BLaER1 treated with 17β-estradiol and CSF1 and Interleukin-3, amounts not matched to agents 10 nM and 100 nM (cell line): Measurements from ENCODE around the gene VSTM2L.
A peak's percentile ranks its signal among the peaks of the same experiment; 100 is the strongest.
"Not testable (repeated sequence)": the region's sequence is repeated elsewhere in the genome, so short reads cannot be mapped to it uniquely, and the experiment has no call there.

ENCODE experiments used
- H3K27ac ChIP-seq, 11 experiments: shearing (Covaris generic); formaldehyde crosslinking; 2 replicates each; pipeline ENCODE4 v1.8.1; 2022
- H3K27me3 ChIP-seq, 11 experiments: shearing (Covaris generic); formaldehyde crosslinking; 2 replicates each; pipeline ENCODE4 v1.8.1; 2022
- H3K36me3 ChIP-seq, 11 experiments: shearing (Covaris generic); formaldehyde crosslinking; 2 replicates each; pipeline ENCODE4 v1.8.1; 2022
- H3K4me1 ChIP-seq, 10 experiments: shearing (Covaris generic); formaldehyde crosslinking; 2 replicates each; pipeline ENCODE4 v1.8.1; 2022
- H3K4me2 ChIP-seq, 11 experiments: shearing (Covaris generic); formaldehyde crosslinking; 2 replicates each; pipeline ENCODE4 v1.8.1; 2022
- H3K4me3 ChIP-seq, 10 experiments: shearing (Covaris generic); formaldehyde crosslinking; 2 replicates each; pipeline ENCODE4 v1.8.1; 2022
- H3K9ac ChIP-seq, 11 experiments: shearing (Covaris generic); formaldehyde crosslinking; 2 replicates each; pipeline ENCODE4 v1.8.1; 2022
- H3K9me3 ChIP-seq, 11 experiments: shearing (Covaris generic); formaldehyde crosslinking; replicated peaks in 1 of 11; 2 replicates each; pipeline ENCODE4 v1.8.1; 2022
- H4K20me1 ChIP-seq, 11 experiments: shearing (Covaris generic); formaldehyde crosslinking; 2 replicates each; pipeline ENCODE4 v1.8.1; 2022
- Cebpa-rat ChIP-seq, 11 experiments: shearing (Covaris generic); IDR thresholded peaks; 2 replicates each; pipeline ENCODE4 v1.8.1; 2022

VSTM2L gene, protein sequence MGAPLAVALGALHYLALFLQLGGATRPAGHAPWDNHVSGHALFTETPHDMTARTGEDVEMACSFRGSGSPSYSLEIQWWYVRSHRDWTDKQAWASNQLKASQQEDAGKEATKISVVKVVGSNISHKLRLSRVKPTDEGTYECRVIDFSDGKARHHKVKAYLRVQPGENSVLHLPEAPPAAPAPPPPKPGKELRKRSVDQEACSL

DNA sequence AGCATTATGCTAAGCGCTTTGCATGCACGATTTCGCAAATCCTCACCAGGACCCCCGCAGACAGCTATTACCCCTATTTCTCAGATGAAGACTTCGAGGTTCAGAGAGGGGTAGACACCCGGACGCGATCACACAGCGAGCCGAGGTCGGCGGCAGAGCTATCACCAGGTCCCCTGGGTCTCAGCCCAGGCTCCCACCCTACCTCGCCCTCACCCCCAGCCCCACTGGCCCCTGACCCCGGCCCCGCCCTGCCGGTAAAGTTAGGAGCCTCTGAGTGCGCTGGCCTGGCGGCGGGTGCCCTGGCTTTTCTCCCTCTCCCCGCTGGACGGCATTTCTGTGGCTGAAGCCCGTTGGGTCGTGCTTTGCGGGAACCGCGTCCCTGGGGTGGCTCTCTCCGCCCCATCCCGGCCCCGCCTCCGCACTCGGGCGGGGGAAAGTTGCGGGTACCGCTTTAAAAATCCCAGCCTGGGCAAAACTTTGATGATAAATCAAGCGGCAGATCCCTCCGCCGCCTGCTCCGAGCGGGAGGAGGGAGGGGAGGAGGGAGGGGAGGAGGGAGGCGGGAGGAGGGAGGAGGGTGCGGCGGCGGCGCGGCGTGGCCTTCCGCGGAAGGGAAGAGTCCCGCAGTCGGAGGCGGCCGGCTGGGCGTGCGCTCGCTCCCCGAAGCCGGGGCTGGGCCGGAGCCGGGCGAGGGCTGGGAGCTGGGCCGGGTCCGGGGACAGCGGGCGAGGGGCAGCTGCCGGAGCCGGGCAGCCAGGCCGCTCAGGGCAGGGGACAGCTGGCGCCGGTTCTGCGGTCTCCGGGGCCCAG is at the start of gene VSTM2L:
VSTM2L (plus strand) TSS at position 624 of the 810 bp plus-strand sequence. CDS start 224 bp downstream, outside the sequence.
- Histone ChIP-seq H3K4me1 (peaks cover 0 to 7% (median 0%) of the 10 kb centered on the region in 10 experiments; a peak in 2 of 20 replicates), H3K9ac (peak within 1 kb of the TSS in 2 of 11 experiments; percentile 36 to 38; a peak in 3 of 22 replicates), H4K20me1 (peaks cover 0 to 33% (median 6%) of the 10 kb centered on the region in 11 experiments; a peak in 10 of 22 replicates), H3K27ac (no peak within 1 kb of the TSS), H3K36me3 (no peaks in the 10 kb centered on the region), H3K4me2 (peak within 1 kb of the TSS; percentile 56 to 82 (median 64)), H3K27me3 (peaks cover 50 to 70% (median 62%) of the 10 kb centered on the region in 11 experiments), H3K9me3 (no peaks in the 10 kb centered on the region), H3K4me3 (peak within 1 kb of the TSS in 9 of 10 experiments; percentile 38 to 64 (median 49); a peak in 18 of 20 replicates)
- TF ChIP-seq Cebpa-rat (IDR thresholded peaks at IDR 0.05) = no peak

DNA sequence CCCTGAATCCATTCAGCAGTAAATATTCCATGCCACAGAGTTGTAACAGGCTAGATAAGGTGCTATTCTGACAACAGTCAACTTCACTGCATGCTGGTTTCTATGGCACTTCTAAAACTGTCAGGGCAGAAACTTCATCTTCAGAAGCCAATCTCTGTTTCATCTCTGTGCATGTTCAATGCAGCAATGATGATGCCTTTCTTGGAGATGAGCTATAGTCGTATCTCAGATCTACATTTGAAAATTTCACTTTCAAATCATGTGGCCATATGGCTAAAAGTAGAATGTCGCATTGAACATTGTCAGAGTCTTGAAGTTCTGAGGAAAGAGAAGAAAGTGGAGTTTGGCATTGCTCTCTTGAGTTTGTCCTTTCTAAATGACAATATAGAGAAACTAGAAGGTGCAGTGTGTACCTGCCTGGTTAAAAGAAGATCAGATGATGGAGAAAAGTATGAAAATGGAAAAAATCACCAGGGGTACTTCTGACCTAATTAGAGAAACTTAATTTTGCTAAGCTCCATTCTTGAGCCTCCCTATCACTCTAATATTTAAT is 49.0 kb upstream of the VSTM2L start:
- no peaks in the 10 kb centered on the region; a peak in 1 of 22 replicates for H3K27me3 ChIP-seq
- no peak overlapping the region for H3K9ac ChIP-seq
- peaks cover 72 to 100% (median 93%) of the 10 kb centered on the region in 11 experiments for H3K36me3 ChIP-seq
- no peaks in the 10 kb centered on the region for H3K4me1 ChIP-seq
- H4K20me1 ChIP-seq = peaks cover 0 to 9% (median 0%) of the 10 kb centered on the region in 11 experiments; a peak in 1 of 22 replicates
- H3K27ac ChIP-seq = no peak overlapping the region
- H3K4me3 ChIP-seq = no peak overlapping the region
- H3K9me3 ChIP-seq = no peaks in the 10 kb centered on the region
- H3K4me2 ChIP-seq = no peak overlapping the region
- TF ChIP-seq Cebpa-rat (IDR thresholded peaks at IDR 0.05) = no peak

DNA sequence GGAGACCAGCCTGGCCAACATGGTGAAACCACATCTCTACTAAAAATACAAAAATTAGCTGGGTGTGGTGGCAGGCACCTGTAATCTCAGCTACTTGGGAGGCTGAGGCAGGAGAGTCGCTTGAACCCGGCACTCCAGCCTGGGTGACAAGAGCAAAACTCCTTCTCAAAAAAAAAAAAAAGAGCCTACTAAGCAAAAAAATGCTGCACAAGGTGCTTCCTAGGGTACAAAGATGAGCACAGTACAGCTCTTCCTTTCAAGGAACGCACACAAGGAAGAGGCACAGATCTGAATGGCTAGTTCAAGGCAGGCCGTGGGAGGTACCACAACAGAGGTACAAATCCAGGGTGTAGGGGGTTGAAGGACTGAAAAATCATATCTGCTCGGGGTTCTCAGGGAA is 46.9 kb upstream of the VSTM2L start:
- not testable (repeated sequence) for H3K27me3 ChIP-seq, H3K27ac ChIP-seq, H4K20me1 ChIP-seq, H3K4me1 ChIP-seq, H3K9me3 ChIP-seq, H3K4me2 ChIP-seq, H3K9ac ChIP-seq, H3K4me3 ChIP-seq
- peaks cover 71 to 100% (median 93%) of the 10 kb centered on the region in 11 experiments for H3K36me3 ChIP-seq

DNA sequence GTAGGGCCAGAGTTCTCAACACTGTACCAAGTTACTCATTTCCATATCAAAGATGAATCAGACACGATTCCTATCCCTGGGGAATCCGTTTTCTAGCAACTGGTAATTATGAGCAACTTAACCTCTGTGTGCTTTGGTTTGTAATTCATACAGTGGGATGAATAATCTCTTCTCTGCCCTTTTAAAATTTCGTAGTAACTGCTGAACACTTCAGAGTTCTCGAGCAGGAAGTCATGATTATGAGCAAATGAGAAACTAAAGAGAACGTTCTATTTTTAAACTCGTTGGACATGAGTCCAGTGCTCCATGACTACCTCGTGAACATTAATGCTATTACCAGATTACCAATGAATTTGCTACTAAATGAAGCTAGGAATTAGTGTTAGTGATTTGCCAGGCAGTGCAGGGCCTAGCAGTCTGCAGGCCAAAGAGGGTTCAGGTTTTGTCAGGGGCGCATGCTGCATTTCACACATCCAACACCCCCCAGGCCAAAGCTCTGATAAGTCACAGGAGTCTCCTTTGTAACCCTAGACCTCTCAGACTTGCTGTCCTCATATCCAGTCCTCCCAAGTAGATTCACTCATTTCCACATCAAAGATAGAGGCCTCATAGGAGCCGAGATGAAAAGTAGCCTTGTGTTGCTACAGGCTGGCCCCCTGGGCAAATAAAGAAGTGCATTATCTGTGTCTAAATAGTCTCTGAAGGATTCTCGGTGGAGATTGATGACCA is 45.8 kb upstream of the VSTM2L start:
- Histone ChIP-seq H3K9ac (no peak overlapping the region), H3K4me2 (no peak overlapping the region), H3K36me3 (peaks cover 74 to 100% (median 94%) of the 10 kb centered on the region in 11 experiments), H3K9me3 (no peaks in the 10 kb centered on the region), H3K4me3 (no peak overlapping the region), H3K27me3 (no peaks in the 10 kb centered on the region; a peak in 1 of 22 replicates), H4K20me1 (peaks cover 0 to 13% (median 0%) of the 10 kb centered on the region in 11 experiments; a peak in 1 of 22 replicates), H3K4me1 (no peaks in the 10 kb centered on the region), H3K27ac (no peak overlapping the region)
- TF ChIP-seq Cebpa-rat (IDR thresholded peaks at IDR 0.05) = no peak

DNA sequence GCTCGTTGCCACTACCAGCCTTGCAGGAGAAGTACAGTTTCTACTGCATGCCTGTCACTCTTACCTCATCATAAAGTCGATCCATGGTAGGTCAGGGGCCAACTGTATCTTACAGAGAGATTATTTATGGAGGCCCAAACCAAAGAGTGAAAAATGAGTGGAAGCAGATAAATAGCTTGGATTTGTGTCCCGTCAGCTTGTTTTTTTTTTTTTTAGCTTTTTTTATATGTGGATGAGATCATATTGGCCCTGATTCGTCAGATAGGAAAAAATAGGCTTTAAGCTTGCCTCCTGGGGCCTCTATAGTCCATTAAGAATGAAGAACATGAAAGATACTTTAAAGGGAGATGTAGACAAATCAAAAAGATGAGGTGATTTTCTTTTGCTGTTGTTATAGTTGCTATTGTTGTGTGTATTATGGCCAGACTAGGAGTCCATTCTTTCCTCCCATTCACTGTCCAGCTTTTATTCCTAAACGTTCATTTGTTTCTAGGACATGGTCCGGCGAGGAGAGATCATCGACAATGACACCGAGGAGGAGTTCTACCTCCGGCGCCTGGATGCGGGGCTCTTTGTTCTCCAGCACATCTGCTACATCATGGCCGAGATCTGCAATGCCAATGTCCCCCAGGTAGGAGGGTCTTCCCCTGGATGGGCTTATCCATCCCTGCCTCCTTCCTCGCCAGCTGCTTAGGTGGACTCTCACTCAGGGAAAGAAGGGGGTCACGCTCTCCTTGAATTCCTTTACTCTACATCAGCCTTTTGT is 43.3 kb upstream of the VSTM2L start:
- Histone ChIP-seq H3K36me3 (peaks cover 71 to 99% (median 92%) of the 10 kb centered on the region in 11 experiments), H3K4me1 (no peaks in the 10 kb centered on the region), H3K27ac (no peak overlapping the region), H3K4me2 (no peak overlapping the region), H3K27me3 (no peaks in the 10 kb centered on the region; a peak in 1 of 22 replicates), H3K4me3 (no peak overlapping the region), H3K9me3 (no peaks in the 10 kb centered on the region), H4K20me1 (peaks cover 0 to 13% (median 0%) of the 10 kb centered on the region in 11 experiments; a peak in 2 of 22 replicates), H3K9ac (no peak overlapping the region)
- no peak for TF ChIP-seq Cebpa-rat (IDR thresholded peaks at IDR 0.05)

DNA sequence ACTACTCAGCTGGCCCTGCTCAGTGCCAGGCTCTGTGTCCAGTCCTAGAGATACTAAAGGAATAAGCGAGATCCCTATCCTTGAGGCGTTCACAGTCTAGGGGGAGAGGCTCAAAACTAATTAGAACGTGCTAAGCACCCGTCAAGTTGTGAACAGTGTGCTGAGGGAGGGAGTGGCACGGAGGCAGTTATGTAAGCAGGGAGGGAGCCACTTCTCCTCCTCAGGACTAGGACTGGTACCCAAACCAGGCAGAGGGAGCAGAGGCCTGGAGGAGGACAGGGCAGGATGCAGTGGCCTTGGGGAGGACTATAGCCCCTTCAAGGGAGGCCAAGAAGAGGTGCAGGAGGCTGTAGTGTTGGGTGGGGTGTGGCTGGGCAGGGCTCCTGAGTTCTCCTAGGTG is 39.6 kb upstream of the VSTM2L start:
- H3K9me3 ChIP-seq = no peaks in the 10 kb centered on the region
- H3K9ac ChIP-seq = no peak overlapping the region; a peak in 1 of 22 replicates
- no peak overlapping the region for H3K27ac ChIP-seq
- H3K4me3 ChIP-seq = no peak overlapping the region
- H3K4me1 ChIP-seq = no peaks in the 10 kb centered on the region
- TF ChIP-seq Cebpa-rat (IDR thresholded peaks at IDR 0.05) = no peak
- H4K20me1 ChIP-seq = peaks cover 0 to 29% (median 0%) of the 10 kb centered on the region in 11 experiments; a peak in 5 of 22 replicates
- H3K36me3 ChIP-seq = peaks cover 73 to 99% (median 91%) of the 10 kb centered on the region in 11 experiments
- H3K27me3 ChIP-seq = no peaks in the 10 kb centered on the region
- no peak overlapping the region for H3K4me2 ChIP-seq

DNA sequence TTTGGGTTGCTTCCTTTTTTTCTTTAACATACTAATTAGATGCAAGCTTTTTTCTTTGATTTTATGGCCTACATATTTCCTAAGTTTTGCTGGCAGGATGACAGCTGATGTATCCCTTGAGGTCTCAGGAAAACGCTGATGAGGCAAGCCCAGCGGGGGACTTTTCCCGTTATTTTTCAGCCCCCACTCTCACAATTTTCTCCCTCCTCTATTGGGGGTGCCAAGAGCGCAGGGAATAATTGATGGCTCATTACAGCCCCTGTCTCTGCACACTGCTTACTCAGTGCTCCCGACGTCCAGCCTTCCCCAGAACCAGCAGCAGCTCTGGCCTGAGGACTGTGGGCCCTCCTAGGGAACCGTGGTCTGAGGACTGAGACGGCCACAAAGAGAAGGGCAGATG is 38.6 kb upstream of the VSTM2L start:
- Histone ChIP-seq H3K27ac (no peak overlapping the region), H3K4me2 (no peak overlapping the region), H3K9me3 (no peaks in the 10 kb centered on the region), H3K36me3 (peaks cover 78 to 98% (median 91%) of the 10 kb centered on the region in 11 experiments), H4K20me1 (peaks cover 0 to 37% (median 0%) of the 10 kb centered on the region in 11 experiments; a peak in 5 of 22 replicates), H3K9ac (no peak overlapping the region), H3K4me1 (peaks cover 0 to 10% (median 0%) of the 10 kb centered on the region in 10 experiments; a peak in 2 of 20 replicates), H3K27me3 (no peaks in the 10 kb centered on the region), H3K4me3 (no peak overlapping the region)
- no peak for TF ChIP-seq Cebpa-rat (IDR thresholded peaks at IDR 0.05)

DNA sequence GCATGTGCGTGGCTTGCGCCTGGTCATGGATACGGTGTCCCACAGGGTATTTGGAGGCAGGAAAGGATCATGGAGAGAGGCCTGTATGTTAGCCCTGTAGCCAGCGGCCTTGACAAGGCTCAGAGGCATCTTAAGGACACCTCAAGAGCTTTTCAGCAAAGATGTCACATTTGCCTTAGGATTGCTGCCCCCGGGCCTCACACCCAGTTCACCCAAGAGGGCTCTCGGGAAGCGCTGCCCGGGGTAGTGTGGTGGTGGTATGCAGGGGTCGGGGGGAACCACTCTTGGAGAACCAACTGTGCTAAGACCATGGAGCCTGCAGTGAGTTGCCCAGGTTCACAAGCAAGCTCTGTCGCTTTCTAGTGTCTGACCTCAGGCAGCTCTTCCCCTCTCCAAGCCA is 36.9 kb upstream of the VSTM2L start:
- Histone ChIP-seq H3K4me1 (peaks cover 0 to 11% (median 0%) of the 10 kb centered on the region in 10 experiments; a peak in 2 of 20 replicates), H3K9me3 (no peaks in the 10 kb centered on the region), H4K20me1 (peaks cover 0 to 54% (median 0%) of the 10 kb centered on the region in 11 experiments; a peak in 6 of 22 replicates), H3K27me3 (no peaks in the 10 kb centered on the region), H3K9ac (no peak overlapping the region), H3K36me3 (peaks cover 78 to 98% (median 91%) of the 10 kb centered on the region in 11 experiments), H3K27ac (no peak overlapping the region), H3K4me3 (no peak overlapping the region), H3K4me2 (no peak overlapping the region)
- TF ChIP-seq Cebpa-rat (IDR thresholded peaks at IDR 0.05) = no peak
